BLaER1 treated with 17β-estradiol and CSF1 and Interleukin-3, amounts not matched to agents 10 nM and 100 nM (cell line): Measurements from ENCODE around the gene ADAMTSL1.

ENCODE experiments used
- H3K27ac ChIP-seq, 11 experiments: shearing (Covaris generic); formaldehyde crosslinking; 2 replicates each; pipeline ENCODE4 v1.8.1; 2022
- H3K27me3 ChIP-seq, 11 experiments: shearing (Covaris generic); formaldehyde crosslinking; 2 replicates each; pipeline ENCODE4 v1.8.1; 2022
- H3K36me3 ChIP-seq, 11 experiments: shearing (Covaris generic); formaldehyde crosslinking; 2 replicates each; pipeline ENCODE4 v1.8.1; 2022
- H3K4me1 ChIP-seq, 10 experiments: shearing (Covaris generic); formaldehyde crosslinking; 2 replicates each; pipeline ENCODE4 v1.8.1; 2022
- H3K4me2 ChIP-seq, 11 experiments: shearing (Covaris generic); formaldehyde crosslinking; 2 replicates each; pipeline ENCODE4 v1.8.1; 2022
- H3K4me3 ChIP-seq, 10 experiments: shearing (Covaris generic); formaldehyde crosslinking; 2 replicates each; pipeline ENCODE4 v1.8.1; 2022
- H3K9ac ChIP-seq, 11 experiments: shearing (Covaris generic); formaldehyde crosslinking; 2 replicates each; pipeline ENCODE4 v1.8.1; 2022
- H3K9me3 ChIP-seq, 11 experiments: shearing (Covaris generic); formaldehyde crosslinking; replicated peaks in 1 of 11; 2 replicates each; pipeline ENCODE4 v1.8.1; 2022
- H4K20me1 ChIP-seq, 11 experiments: shearing (Covaris generic); formaldehyde crosslinking; 2 replicates each; pipeline ENCODE4 v1.8.1; 2022
- Cebpa-rat ChIP-seq, 11 experiments: shearing (Covaris generic); IDR thresholded peaks; 2 replicates each; pipeline ENCODE4 v1.8.1; 2022

The ADAMTSL1 gene

DNA sequence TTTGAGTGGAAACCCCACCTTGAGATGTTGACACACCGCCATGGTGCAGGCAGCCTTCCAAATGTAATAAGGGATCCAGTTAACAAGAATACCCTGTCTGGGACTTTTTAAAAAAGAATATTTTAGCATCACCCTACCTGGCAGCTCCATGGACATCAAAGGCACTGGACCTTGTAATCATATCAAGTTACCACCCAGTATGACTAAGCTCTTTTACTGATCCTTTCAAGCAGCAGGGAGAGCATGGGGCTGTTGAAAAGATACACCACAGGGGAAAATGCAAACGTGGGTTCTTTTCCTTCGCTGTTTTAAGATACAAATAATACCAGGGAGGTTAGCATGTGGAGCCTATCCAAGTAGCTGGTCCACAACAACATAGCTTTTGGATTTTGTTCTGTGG lies 347.8 kb downstream of the ADAMTSL1 start:
- Histone ChIP-seq H3K4me3 (no peak overlapping the region), H3K27me3 (no peaks in the 10 kb centered on the region), H3K9ac (no peak overlapping the region), H4K20me1 (no peaks in the 10 kb centered on the region), H3K4me1 (peaks cover 0 to 21% (median 17%) of the 10 kb centered on the region in 10 experiments; a peak in 17 of 20 replicates), H3K27ac (no peak overlapping the region), H3K4me2 (no peak overlapping the region), H3K36me3 (no peaks in the 10 kb centered on the region), H3K9me3 (no peaks in the 10 kb centered on the region)
- no peak for TF ChIP-seq Cebpa-rat (IDR thresholded peaks at IDR 0.05)

DNA sequence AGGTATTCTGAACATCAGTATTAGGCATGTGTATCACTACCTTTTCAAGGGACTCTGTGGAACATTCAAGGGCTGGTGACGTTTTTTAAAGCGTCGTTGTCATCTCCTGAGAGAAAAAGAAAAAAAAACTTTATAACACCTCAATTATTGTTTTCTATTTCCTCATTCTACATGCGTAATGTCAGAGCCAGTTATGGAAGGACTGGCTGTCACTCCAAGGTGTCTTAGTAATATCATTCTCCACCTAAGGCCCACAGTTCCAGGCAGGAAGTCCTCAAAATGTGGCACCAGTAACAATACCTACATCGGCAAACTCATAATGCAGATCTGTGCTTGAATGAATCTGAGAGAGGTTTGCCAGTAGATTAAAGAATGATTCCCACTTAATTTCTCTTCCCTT lies 348.9 kb downstream of the ADAMTSL1 start:
- Histone ChIP-seq H3K4me1 (peaks cover 0 to 21% (median 17%) of the 10 kb centered on the region in 10 experiments; a peak in 17 of 20 replicates), H3K36me3 (no peaks in the 10 kb centered on the region), H3K9ac (no peak overlapping the region), H4K20me1 (no peaks in the 10 kb centered on the region), H3K4me3 (no peak overlapping the region), H3K9me3 (no peaks in the 10 kb centered on the region), H3K4me2 (no peak overlapping the region), H3K27me3 (no peaks in the 10 kb centered on the region), H3K27ac (no peak overlapping the region)
- TF ChIP-seq Cebpa-rat (IDR thresholded peaks at IDR 0.05): no peak

DNA sequence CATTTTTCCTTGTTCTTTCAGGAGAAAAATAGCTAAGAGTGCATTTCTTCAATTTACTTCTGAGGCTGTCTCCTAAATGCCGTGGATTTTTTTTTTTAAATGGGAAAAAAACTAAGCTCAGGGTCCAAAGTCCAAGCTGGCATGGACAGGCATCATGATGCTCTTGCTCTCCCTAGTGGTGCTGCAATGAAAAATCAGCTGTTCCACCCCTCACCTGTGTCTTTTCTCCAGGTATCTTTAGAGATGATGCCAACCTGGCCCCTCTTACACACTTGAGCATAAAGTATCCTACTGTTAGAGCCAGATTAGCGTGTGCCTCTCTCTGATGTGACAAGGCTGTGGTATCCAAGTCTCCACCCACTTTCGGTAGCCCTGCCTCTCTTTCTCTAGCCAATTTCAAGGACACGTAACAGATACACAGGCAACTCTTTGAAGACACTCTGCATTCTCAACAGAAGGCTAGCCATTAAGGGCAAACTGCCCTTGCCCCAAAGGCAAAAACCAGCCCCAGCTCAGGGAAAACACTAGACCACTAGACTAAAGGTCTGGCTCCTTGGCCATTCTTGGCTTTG lies 350.2 kb downstream of the ADAMTSL1 start:
- TF ChIP-seq Cebpa-rat (IDR thresholded peaks at IDR 0.05): no peak
- H3K36me3 ChIP-seq: no peaks in the 10 kb centered on the region

DNA sequence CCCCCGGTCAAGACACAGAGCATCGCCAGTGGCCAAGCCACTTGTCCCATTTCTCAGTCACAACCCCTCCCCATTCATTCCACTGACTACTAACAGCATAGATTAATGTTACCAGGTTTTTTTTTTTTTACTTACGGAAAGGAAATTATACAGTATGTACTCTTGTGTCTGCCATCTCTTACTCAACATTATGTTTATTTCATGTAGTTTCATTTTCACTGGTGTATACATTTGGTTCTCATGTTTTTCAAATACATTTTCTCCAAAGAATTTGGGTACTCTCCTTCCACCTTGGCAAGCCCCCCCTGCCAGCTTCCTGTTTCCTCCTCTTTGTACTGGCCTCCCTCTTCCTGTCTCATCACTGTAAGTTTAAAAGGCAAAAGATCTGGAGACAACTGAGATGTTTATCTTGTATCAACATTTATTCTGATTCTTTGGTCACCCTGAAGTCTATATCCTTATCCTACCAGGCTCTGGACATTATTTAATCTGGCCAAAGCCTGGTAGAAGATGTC lies 351.8 kb downstream of the ADAMTSL1 start:
- H3K27me3 ChIP-seq: no peaks in the 10 kb centered on the region
- no peak overlapping the region for H3K4me3 ChIP-seq
- H3K4me2 ChIP-seq: peak overlapping the region in 10 of 11 experiments; percentile 0 to 65 (median 44); a peak in 18 of 22 replicates
- H3K4me1 ChIP-seq: peaks cover 0 to 21% (median 17%) of the 10 kb centered on the region in 10 experiments; a peak in 17 of 20 replicates
- H3K9ac ChIP-seq: no peak overlapping the region
- peak overlapping the region in 3 of 11 experiments; percentile 13 to 32 (median 24); a peak in 2 of 22 replicates for H3K27ac ChIP-seq
- no peaks in the 10 kb centered on the region for H4K20me1 ChIP-seq
- no peaks in the 10 kb centered on the region for H3K9me3 ChIP-seq
- H3K36me3 ChIP-seq: no peaks in the 10 kb centered on the region
- TF ChIP-seq Cebpa-rat (IDR thresholded peaks at IDR 0.05): no peak

More for the DNA sequence above, 350.2 kb downstream of the ADAMTSL1 start:
- no peak overlapping the region for H3K9ac ChIP-seq
- H3K4me1 ChIP-seq: peaks cover 0 to 21% (median 17%) of the 10 kb centered on the region in 10 experiments; a peak in 17 of 20 replicates
- no peak overlapping the region for H3K4me3 ChIP-seq
- no peaks in the 10 kb centered on the region for H3K9me3 ChIP-seq
- no peaks in the 10 kb centered on the region for H4K20me1 ChIP-seq
- H3K27me3 ChIP-seq: no peaks in the 10 kb centered on the region
- H3K27ac ChIP-seq: no peak overlapping the region
- H3K4me2 ChIP-seq: peak overlapping the region in 1 of 11 experiments; percentile 63; a peak in 1 of 22 replicates

DNA sequence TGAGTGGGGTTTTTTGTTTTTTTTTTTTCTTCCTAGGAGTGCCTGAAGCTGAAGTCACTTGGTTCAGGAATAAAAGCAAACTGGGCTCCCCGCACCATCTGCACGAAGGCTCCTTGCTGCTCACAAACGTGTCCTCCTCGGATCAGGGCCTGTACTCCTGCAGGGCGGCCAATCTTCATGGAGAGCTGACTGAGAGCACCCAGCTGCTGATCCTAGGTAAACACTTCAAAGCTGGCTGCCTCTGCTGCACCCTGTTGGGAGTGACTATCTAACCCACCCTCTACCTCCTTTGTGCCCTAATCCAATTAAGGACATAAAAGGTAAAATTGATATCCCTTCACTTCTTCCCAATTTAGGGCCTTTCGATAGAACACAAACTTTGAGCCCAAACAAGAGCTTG lies 352.3 kb downstream of the ADAMTSL1 start:
- no peak for TF ChIP-seq Cebpa-rat (IDR thresholded peaks at IDR 0.05)
- Histone ChIP-seq H3K36me3 (no peaks in the 10 kb centered on the region), H3K4me3 (no peak overlapping the region), H3K9me3 (no peaks in the 10 kb centered on the region), H3K27me3 (no peaks in the 10 kb centered on the region), H4K20me1 (no peaks in the 10 kb centered on the region), H3K4me1 (peaks cover 0 to 21% (median 17%) of the 10 kb centered on the region in 10 experiments; a peak in 17 of 20 replicates), H3K27ac (peak overlapping the region in 3 of 11 experiments; percentile 13 to 32 (median 24); a peak in 2 of 22 replicates), H3K9ac (no peak overlapping the region), H3K4me2 (peak overlapping the region in 10 of 11 experiments; percentile 0 to 65 (median 44); a peak in 17 of 22 replicates)

DNA sequence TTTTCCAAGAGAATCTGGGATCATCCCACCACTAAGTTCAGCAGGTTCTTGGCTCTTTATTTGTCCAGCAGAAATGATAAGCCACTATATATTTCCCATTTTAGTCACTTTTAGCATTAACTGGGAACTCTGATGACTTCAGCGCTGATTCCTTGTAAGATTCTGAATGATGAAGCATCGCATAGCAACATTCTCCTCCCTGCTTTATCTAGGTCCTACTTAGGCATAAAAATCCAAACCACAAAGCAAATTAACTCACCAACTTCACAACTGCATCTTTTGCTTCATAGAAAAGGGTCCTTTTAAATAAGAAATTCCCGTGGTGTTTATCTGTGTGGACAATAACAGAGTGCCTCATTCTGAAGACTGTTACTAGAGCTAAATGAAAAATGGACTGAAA lies 355.1 kb downstream of the ADAMTSL1 start:
- peaks cover 0 to 21% (median 17%) of the 10 kb centered on the region in 10 experiments; a peak in 17 of 20 replicates for H3K4me1 ChIP-seq
- H3K27me3 ChIP-seq: no peaks in the 10 kb centered on the region
- no peak for TF ChIP-seq Cebpa-rat (IDR thresholded peaks at IDR 0.05)
- no peak overlapping the region for H3K27ac ChIP-seq
- H3K4me2 ChIP-seq: no peak overlapping the region
- no peak overlapping the region for H3K4me3 ChIP-seq
- H3K36me3 ChIP-seq: no peaks in the 10 kb centered on the region
- H3K9ac ChIP-seq: no peak overlapping the region
- H3K9me3 ChIP-seq: no peaks in the 10 kb centered on the region
- no peaks in the 10 kb centered on the region for H4K20me1 ChIP-seq

DNA sequence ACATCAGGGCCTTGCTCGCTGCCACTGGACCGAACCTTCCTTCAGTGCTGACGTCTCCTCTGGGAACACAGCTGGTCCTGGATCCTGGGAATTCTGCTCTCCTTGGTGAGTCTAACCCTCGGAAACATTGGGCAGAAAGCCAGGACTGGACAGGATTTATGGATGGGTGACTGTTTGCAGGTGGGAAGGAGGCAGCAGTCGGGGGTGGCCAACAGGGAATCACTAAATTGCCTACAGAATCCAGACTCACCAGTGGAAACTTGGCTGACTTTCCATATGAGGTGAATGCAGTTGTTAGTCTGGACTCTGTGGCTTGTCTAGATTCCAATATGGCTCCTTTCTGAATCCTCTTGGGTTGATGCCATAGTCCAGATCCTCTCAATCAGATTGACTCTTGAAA lies 355.9 kb downstream of the ADAMTSL1 start:
- Histone ChIP-seq H3K4me2 (no peak overlapping the region), H3K27me3 (no peaks in the 10 kb centered on the region), H3K36me3 (no peaks in the 10 kb centered on the region), H3K9me3 (no peaks in the 10 kb centered on the region), H3K9ac (no peak overlapping the region), H4K20me1 (no peaks in the 10 kb centered on the region), H3K27ac (no peak overlapping the region), H3K4me1 (peaks cover 0 to 16% (median 14%) of the 10 kb centered on the region in 10 experiments; a peak in 17 of 20 replicates), H3K4me3 (no peak overlapping the region)
- TF ChIP-seq Cebpa-rat (IDR thresholded peaks at IDR 0.05): no peak

DNA sequence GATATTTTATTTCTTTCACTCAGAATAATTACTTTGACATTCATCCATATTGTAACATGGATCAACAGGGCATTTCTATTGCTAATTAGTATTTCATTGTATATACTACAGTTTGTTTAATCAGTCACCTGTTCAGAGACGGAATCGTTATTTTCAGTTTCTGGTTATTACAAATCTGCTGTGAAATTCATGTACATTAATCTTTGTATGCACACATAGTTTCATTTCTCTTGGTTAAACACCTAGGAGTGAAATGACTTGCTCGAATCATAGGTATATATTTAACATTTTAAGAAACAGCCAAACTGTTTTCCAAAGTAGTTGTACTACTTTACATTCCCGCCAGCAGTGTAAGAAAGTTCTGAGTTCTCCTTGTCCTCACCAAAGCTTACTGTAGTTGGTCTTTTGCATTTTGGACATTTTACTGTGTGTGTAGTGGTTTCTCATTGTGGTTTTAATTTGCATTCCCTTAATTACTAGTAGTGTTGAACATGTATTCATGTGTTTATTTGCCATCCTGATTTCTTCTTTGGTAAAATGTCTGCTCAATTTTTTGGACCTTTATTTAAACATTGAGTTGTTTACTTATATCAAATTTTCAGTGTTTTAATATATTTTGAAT lies 360.9 kb downstream of the ADAMTSL1 start:
- H4K20me1 ChIP-seq: no peaks in the 10 kb centered on the region
- H3K27me3 ChIP-seq: no peaks in the 10 kb centered on the region
- no peak overlapping the region for H3K4me3 ChIP-seq
- H3K9me3 ChIP-seq: peaks cover 0 to 5% (median 0%) of the 10 kb centered on the region in 11 experiments; a peak in 1 of 22 replicates
- no peak overlapping the region for H3K27ac ChIP-seq
- H3K9ac ChIP-seq: no peak overlapping the region
- H3K4me1 ChIP-seq: no peaks in the 10 kb centered on the region
- H3K36me3 ChIP-seq: no peaks in the 10 kb centered on the region
- no peak for TF ChIP-seq Cebpa-rat (IDR thresholded peaks at IDR 0.05)
- H3K4me2 ChIP-seq: no peak overlapping the region

DNA sequence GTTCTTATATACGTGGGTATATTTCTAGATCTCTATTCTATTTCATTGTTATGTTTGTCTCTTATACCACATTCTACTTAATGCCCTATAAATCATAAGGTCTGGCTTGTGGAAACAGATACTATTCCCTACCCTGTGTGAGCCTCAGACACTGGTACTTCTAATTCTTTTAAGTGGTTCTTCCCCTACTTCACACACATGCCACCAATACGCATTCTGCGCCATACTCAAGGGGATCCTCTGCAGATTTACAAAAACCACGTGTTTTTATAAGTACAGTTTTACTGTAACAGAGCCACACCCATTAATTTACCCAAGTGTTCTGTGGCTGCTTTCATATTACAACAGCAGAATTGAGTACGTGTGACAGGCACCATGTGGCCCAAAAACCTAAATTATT lies 363.4 kb downstream of the ADAMTSL1 start:
- Histone ChIP-seq H3K4me3 (no peak overlapping the region), H3K27ac (no peak overlapping the region)
- TF ChIP-seq Cebpa-rat (IDR thresholded peaks at IDR 0.05): no peak

More for the DNA sequence above, 363.4 kb downstream of the ADAMTSL1 start:
- Histone ChIP-seq H3K4me2 (no peak overlapping the region), H3K4me1 (no peaks in the 10 kb centered on the region), H4K20me1 (no peaks in the 10 kb centered on the region), H3K9ac (no peak overlapping the region), H3K9me3 (peaks cover 0 to 5% (median 0%) of the 10 kb centered on the region in 11 experiments; a peak in 1 of 22 replicates), H3K36me3 (no peaks in the 10 kb centered on the region), H3K27me3 (no peaks in the 10 kb centered on the region)
